Fibroblast of lung (primary cell): ENCODE measurements around the gene ABCB8. TPM values are rescaled to one million over a fixed set of nuclear protein-coding genes. Genes with fewer than 3 reads are reported as not detected.
"Not testable (repeated sequence)": the region's sequence is repeated elsewhere in the genome, so short reads cannot be mapped to it uniquely, and the experiment has no call there.

Source experiments
- DNase-seq, 2 donors: peaks; one replicate each; pipeline versions ENCODE4 v3.0.0 to v3.0.0-alpha.2; 2010; ENCODE audit warnings: low read depth in 2 of 2
- H2AFZ ChIP-seq: 2 replicates; pipeline ENCODE4 v1.5.1; 2012; ENCODE audit warnings: low read length, control low read depth, inconsistent platforms
- H3K27ac ChIP-seq: 2 replicates; pipeline ENCODE4 v1.5.1; 2011; ENCODE audit warnings: low read length, control low read depth; ENCODE audit not compliant: insufficient read depth
- H3K27me3 ChIP-seq: 2 replicates; pipeline ENCODE4 v1.5.1; 2011; ENCODE audit warnings: mild to moderate bottlenecking, low read length; ENCODE audit not compliant: control insufficient read depth, insufficient read depth
- H3K36me3 ChIP-seq: 2 replicates; pipeline ENCODE4 v1.5.1; 2011; ENCODE audit warnings: low read length; ENCODE audit not compliant: control insufficient read depth, insufficient read depth
- H3K4me1 ChIP-seq: 2 replicates; pipeline ENCODE4 v1.5.1; 2011; ENCODE audit warnings: low read length; ENCODE audit not compliant: control insufficient read depth, insufficient read depth; ENCODE audit errors: extremely low read depth
- H3K4me2 ChIP-seq: 2 replicates; pipeline ENCODE4 v1.5.1; 2011; ENCODE audit warnings: low read length, control low read depth; ENCODE audit not compliant: insufficient read depth; ENCODE audit errors: extremely low read depth
- H3K4me3 ChIP-seq, 4 experiments: fragments of 200-600 bp in 1 of 4; sonication (generic) in 1 of 4; replicated peaks in 1 of 4; 2 replicates each; pipeline ENCODE4 v1.5.1; 2011 to 2016; ENCODE audit warnings: low read length in 4 of 4, low read depth in 3 of 4, mild to moderate bottlenecking in 3 of 4, control low read depth in 2 of 4, inconsistent platforms in 1 of 4, mixed read lengths in 1 of 4; ENCODE audit not compliant: insufficient read depth in 1 of 4; ENCODE audit errors: control extremely low read depth in 1 of 4
- H3K79me2 ChIP-seq: 2 replicates; pipeline ENCODE4 v1.5.1; 2012; ENCODE audit warnings: mild to moderate bottlenecking, low read length, inconsistent platforms; ENCODE audit not compliant: control insufficient read depth, insufficient read depth
- H3K9ac ChIP-seq: 2 replicates; pipeline ENCODE4 v1.5.1; 2011; ENCODE audit warnings: mild to moderate bottlenecking, low read length, control low read depth; ENCODE audit not compliant: insufficient read depth
- H3K9me3 ChIP-seq: 2 replicates; pipeline ENCODE4 v1.5.1; 2012; ENCODE audit warnings: low read depth, low read length; ENCODE audit not compliant: control insufficient read depth, insufficient read depth
- H4K20me1 ChIP-seq: 2 replicates; pipeline ENCODE4 v1.5.1; 2011; ENCODE audit warnings: low read length; ENCODE audit not compliant: control insufficient read depth, insufficient read depth; ENCODE audit errors: extremely low read depth
- CTCF ChIP-seq, 2 donors: IDR thresholded peaks in 1 of 2; conservative IDR thresholded peaks in 1 of 2; 1 replicate in 1 of 2; 2 replicates in 1 of 2; pipeline ENCODE4 v1.5.1; 2011 to 2012; ENCODE audit warnings: low read length in 2 of 2, control low read depth in 1 of 2, inconsistent platforms in 1 of 2, low read depth in 1 of 2, mild to moderate bottlenecking in 1 of 2
- EZH2 ChIP-seq: IDR thresholded peaks from 2 replicates; pipeline ENCODE4 v1.5.1; 2012; ENCODE audit warnings: low read length, control low read depth, mild to moderate bottlenecking; ENCODE audit errors: missing control alignments
- polyA plus RNA-seq, 2 donors: library from polyadenylated mRNA; depleted of rRNA in 1 of 2; stranded (reverse) in 1 of 2; unstranded in 1 of 2; fragments of >200 nt; gene quantifications; 2 replicates each; pipeline ENCODE4 v1.2.1, GENCODE V29; 2011 to 2012; ENCODE audit warnings: missing spikeins in 1 of 2
- total RNA-seq: library from RNA; depleted of rRNA; stranded (reverse); fragments of >200 nt; gene quantifications from 2 replicates; pipeline ENCODE4 v1.2.1, GENCODE V29; 2014

Gene ABCB8
- total and polyA plus RNA-seq, 2 donors (not counting 1 experiment from before 2014, with no cell fraction given), result 12.1 to 20.0 TPM

GRCh38 chr7:151023232-151023631, 5.0 kb upstream of the ABCB8 start:
- no peaks in the 10 kb centered on the region for H4K20me1 ChIP-seq
- H3K79me2 ChIP-seq, result no peaks in the 10 kb centered on the region
- H3K9me3 ChIP-seq, result no peaks in the 10 kb centered on the region
- TF ChIP-seq CTCF (conservative IDR thresholded peaks at IDR 0.05 in 1 of 2, IDR thresholded peaks at IDR 0.05 in 1 of 2; ENCODE audit: low read depth in 1 of 2, low read length in 2 of 2), result no peak
- TF ChIP-seq EZH2, result no peak
- H3K4me2 ChIP-seq, result no peak overlapping the region
- H3K27ac ChIP-seq, result no peak overlapping the region
- H3K36me3 ChIP-seq, result no peaks in the 10 kb centered on the region
- H3K4me3 ChIP-seq, result no peak overlapping the region
- peaks cover 35% of the 10 kb centered on the region for H3K27me3 ChIP-seq
- H2AFZ ChIP-seq, result no peak overlapping the region
- no peak overlapping the region for H3K9ac ChIP-seq
- peaks cover 4% of the 10 kb centered on the region for H3K4me1 ChIP-seq
- no peak for DNase-seq

- Histone ChIP-seq H3K4me2 (no peak within 1 kb of the TSS), H3K27ac (no peak within 1 kb of the TSS), H2AFZ (no peak within 1 kb of the TSS), H4K20me1 (no peaks in the 10 kb centered on the region), H3K79me2 (peaks cover 2% of the 10 kb centered on the region), H3K4me3 (no peak within 1 kb of the TSS), H3K9me3 (no peaks in the 10 kb centered on the region), H3K4me1 (no peaks in the 10 kb centered on the region), H3K9ac (no peak within 1 kb of the TSS), H3K27me3 (peaks cover 23% of the 10 kb centered on the region), H3K36me3 (no peaks in the 10 kb centered on the region)
- TF ChIP-seq EZH2 (no peak), CTCF (conservative IDR thresholded peaks at IDR 0.05 in 1 of 2, IDR thresholded peaks at IDR 0.05 in 1 of 2; ENCODE audit: low read depth in 1 of 2, low read length in 2 of 2) (no peak)
- no peak for DNase-seq
Observed at GRCh38 chr7:151024435-151025056, 3.7 kb upstream of the ABCB8 start, which contains the start of gene ATG9B. Gene ATG9B (minus strand): TSS chr7:151024494. CDS start chr7:151024423, 71 bp downstream.

GRCh38 chr7:151025924-151026671, 2.2 kb upstream of the ABCB8 start:
- Histone ChIP-seq H3K27ac (no peak overlapping the region), H3K27me3 (peaks cover 12% of the 10 kb centered on the region), H2AFZ (no peak overlapping the region), H3K4me2 (no peak overlapping the region), H3K79me2 (peaks cover 2% of the 10 kb centered on the region), H3K9ac (no peak overlapping the region), H3K36me3 (no peaks in the 10 kb centered on the region), H3K9me3 (no peaks in the 10 kb centered on the region), H3K4me3 (no peak overlapping the region), H4K20me1 (no peaks in the 10 kb centered on the region), H3K4me1 (no peaks in the 10 kb centered on the region)
- peak in 1 of 2 donors; percentile 55 for DNase-seq
- TF ChIP-seq EZH2 (no peak), CTCF (conservative IDR thresholded peaks at IDR 0.05 in 1 of 2, IDR thresholded peaks at IDR 0.05 in 1 of 2; ENCODE audit: low read depth in 1 of 2, low read length in 2 of 2) (no peak)

- H4K20me1 ChIP-seq, H2AFZ ChIP-seq, H3K4me2 ChIP-seq, H3K4me1 ChIP-seq, H3K36me3 ChIP-seq, H3K79me2 ChIP-seq, H3K27me3 ChIP-seq, H3K9me3 ChIP-seq, H3K9ac ChIP-seq, DNase-seq, H3K4me3 ChIP-seq: not testable (repeated sequence)
- peak overlapping the region; percentile 87 for H3K27ac ChIP-seq
Observed at GRCh38 chr7:151026771-151027727, 1.2 kb upstream of the ABCB8 start.
